Fibroblast of lung (primary cell): ENCODE data around the gene DLGAP1.

Experiments used
- CTCF ChIP-seq, 2 donors: IDR thresholded peaks in 1 of 2; conservative IDR thresholded peaks in 1 of 2; 1 replicate in 1 of 2; 2 replicates in 1 of 2; pipeline ENCODE4 v1.5.1; 2011 to 2012; ENCODE audit warnings: low read length in 2 of 2, control low read depth in 1 of 2, inconsistent platforms in 1 of 2, low read depth in 1 of 2, mild to moderate bottlenecking in 1 of 2
- EZH2 ChIP-seq: IDR thresholded peaks from 2 replicates; pipeline ENCODE4 v1.5.1; 2012; ENCODE audit warnings: low read length, control low read depth, mild to moderate bottlenecking; ENCODE audit errors: missing control alignments

- TF ChIP-seq CTCF (conservative IDR thresholded peaks at IDR 0.05 in 1 of 2, IDR thresholded peaks at IDR 0.05 in 1 of 2; ENCODE audit: low read depth in 1 of 2, low read length in 2 of 2) (no peak), EZH2 (no peak)
Measured at GRCh38 chr18:3675994-3676393, 779.1 kb downstream of the DLGAP1 start.
